ENCODE measurements around the gene TTC29.

DNA sequence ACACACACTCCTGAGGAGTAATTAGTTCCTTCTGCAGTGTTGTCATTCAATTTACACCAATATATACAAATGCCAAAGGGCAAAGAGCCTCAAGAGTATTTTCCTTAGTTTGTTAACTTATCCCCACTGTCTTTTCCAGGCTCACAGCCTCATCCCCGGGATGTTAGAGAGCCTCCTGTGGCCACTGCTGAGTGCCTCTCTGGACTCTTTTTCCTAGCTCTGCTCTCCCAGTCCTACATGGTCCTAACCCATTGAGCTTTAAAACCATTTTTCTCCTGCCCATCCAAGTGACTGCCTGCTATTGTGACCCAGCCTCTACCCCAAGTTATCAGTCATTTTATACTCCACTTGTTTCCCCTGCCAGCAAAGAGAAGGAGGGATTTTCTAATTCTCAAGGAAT is 23.5 kb upstream of the TTC29 start:
- TF ChIP-seq EZH2 (IDR thresholded peaks at IDR 0.05; ENCODE audit: insufficient read depth, poor library complexity, severe bottlenecking) (no peak), EZH2phosphoT487 (IDR thresholded peaks at IDR 0.05; ENCODE audit: insufficient read depth, low read depth) (no peak)

All from GM23248 (cell line).